Activated CD4-positive, alpha-beta T cell treated with anti-CD3 and anti-CD28 coated beads for 24 hours (primary cell): ENCODE measurements around the gene AP2A2.

ENCODE experiments used
- DNase-seq, 2 donors: peaks; one replicate each; pipeline ENCODE4 v3.0.0-alpha.2; 2020; ENCODE audit warnings: low read depth in 2 of 2

AP2A2 gene

DNA sequence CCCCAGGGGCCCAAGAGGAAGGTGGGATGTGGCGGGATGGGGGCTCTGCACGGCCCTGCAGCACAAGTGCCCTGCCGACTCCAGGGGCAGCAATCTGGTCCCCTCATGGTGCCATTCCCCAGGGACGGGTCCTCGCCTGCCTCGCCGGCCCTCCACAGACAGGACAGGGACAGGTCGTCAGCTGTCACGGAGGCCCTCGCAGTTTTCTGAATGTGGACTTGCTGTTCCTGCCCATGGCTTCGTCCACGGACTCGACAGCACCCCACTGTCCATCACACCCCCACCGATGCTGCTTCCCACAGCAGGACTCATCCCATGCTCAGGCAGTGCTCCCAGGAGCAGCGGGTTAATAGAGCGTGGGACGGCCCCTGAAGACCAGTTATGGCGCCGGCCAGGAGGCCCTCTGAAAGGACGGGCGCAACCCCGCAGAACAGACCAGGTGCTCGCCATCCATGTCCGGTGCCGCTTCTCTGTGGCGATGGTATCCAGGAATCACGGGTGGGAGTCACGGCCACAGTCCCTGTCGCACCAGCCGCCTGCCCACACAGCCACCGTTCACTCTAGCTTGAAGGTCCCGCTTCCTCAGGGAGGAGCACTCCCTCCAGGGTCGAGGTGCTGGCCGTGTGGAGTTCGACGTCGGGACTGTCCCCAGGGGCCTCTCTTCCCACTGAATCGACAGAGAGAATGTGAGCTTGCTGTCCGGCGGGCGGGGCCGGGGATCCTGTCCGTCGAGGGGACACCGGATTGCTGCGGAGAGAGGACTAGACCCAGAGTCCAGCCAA lies 130.5 kb downstream of the AP2A2 start:
- no peak for DNase-seq

- no peak for DNase-seq
These were observed 132.1 kb downstream of the AP2A2 start for GRCh38 chr11:1057806-1058205.

DNA sequence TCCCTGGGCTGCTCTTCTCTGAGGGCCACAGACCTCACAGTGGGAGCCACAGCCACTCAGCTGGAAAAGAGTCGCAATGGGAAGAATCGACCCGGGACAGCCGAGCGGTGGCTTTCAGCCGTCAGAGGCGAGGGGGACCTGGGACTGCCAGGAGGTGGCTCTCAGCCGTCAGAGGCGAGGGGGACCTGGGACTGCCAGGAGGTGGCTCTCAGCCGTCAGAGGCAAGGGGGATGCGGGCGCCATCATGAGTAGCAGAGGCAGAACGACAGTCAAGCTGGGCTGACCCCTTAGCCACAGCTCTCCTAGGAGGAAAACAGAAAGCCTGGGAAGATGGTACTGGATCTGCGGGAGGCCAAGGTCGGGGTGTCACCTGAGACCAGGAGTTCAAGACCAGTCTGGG lies 134.1 kb downstream of the AP2A2 start:
- DNase-seq, result no peak

DNA sequence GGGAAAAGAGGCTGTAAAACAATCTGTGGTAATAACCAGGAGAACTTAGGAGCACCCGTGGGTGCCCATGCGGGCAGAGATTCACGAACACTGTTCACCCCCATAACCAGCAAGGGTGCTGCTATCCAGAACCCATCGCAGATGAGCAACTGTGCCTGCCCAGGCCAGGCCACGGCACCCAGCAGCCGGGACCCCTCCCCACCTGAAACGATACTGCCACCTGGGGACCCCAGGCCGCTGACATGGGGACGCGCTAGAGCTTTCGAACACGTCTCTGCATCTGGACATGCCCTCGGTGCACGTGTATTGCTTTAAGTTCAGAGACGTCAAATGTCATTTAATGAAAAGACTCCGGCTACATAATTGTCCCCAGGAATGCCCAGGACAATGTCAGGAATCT lies 134.7 kb downstream of the AP2A2 start:
- no peak for DNase-seq

GRCh38 chr11:1060852-1061616 lies 135.4 kb downstream of the AP2A2 start:
- no peak for DNase-seq
